H1 (cell line): ENCODE results near the gene DHDH. TPM values are rescaled to one million over a fixed set of nuclear protein-coding genes. Genes with fewer than 3 reads are reported as not detected.
A peak's percentile ranks its signal among the peaks of the same experiment; 100 is the strongest.

Source experiments
- CTCF ChIA-PET: fragments of 300-600 bp; sonication (Branson Sonifier 250); formaldehyde crosslinking; loops from one replicate; lab custom pipeline; 2021; ENCODE audit not compliant: partially characterized antibody; lab: Charles Lee
- POLR2A ChIA-PET: fragments of 300-600 bp; sonication (Branson Sonifier 250); formaldehyde crosslinking; loops from one replicate; lab custom pipeline; 2021; ENCODE audit warnings: inconsistent platforms; ENCODE audit not compliant: partially characterized antibody; lab: Charles Lee
- DNase-seq, 2 experiments: peaks; one replicate each; pipeline versions ENCODE4 v3.0.0 to v3.0.0-alpha.2; 2010 to 2022; ENCODE audit warnings: low spot score in 2 of 2, low read depth in 1 of 2, mixed read lengths in 1 of 2
- FAIRE-seq: peaks from 2 replicates; lab custom pipeline; 2011; peaks lifted over from hg19 to GRCh38; lab: Jason Lieb, UNC
- H2AFZ ChIP-seq: 2 replicates; pipeline ENCODE4 v1.8.1; 2012; ENCODE audit warnings: low read length, inconsistent platforms
- H2AK5ac ChIP-seq: 2 replicates; pipeline ENCODE4 v1.6.1; 2013; ENCODE audit warnings: low read depth, low read length
- H2BK120ac ChIP-seq: replicated peaks from 2 replicates; pipeline ENCODE3; 2013; ENCODE audit warnings: low read depth, low read length, inconsistent platforms
- H2BK12ac ChIP-seq: 2 replicates; pipeline ENCODE4 v1.6.1; 2013; ENCODE audit warnings: low read depth, low read length
- H2BK15ac ChIP-seq: 2 replicates; pipeline ENCODE4 v1.6.1; 2013; ENCODE audit warnings: low read length
- H2BK20ac ChIP-seq: 2 replicates; pipeline ENCODE4 v1.6.1; 2013; ENCODE audit warnings: low read length
- H2BK5ac ChIP-seq: 2 replicates; pipeline ENCODE4 v1.6.1; 2013; ENCODE audit warnings: low read depth, low read length
- H3K14ac ChIP-seq: 2 replicates; pipeline ENCODE4 v1.6.1; 2013; ENCODE audit warnings: inconsistent platforms; ENCODE audit not compliant: insufficient read length
- H3K18ac ChIP-seq: 2 replicates; pipeline ENCODE4 v1.6.1; 2013; ENCODE audit warnings: low read length; ENCODE audit errors: extremely low read depth
- H3K23ac ChIP-seq: 2 replicates; pipeline ENCODE4 v1.6.1; 2013; ENCODE audit warnings: inconsistent platforms; ENCODE audit not compliant: insufficient read length
- H3K23me2 ChIP-seq: 2 replicates; pipeline ENCODE4 v1.6.1; 2013; ENCODE audit warnings: low read depth, low read length
- H3K27ac ChIP-seq: 2 replicates; pipeline ENCODE4 v1.6.1; 2011; ENCODE audit warnings: low read depth, low read length, inconsistent platforms
- H3K27me3 ChIP-seq, 4 experiments: replicated peaks in 1 of 4; 1 replicate in 1 of 4; 2 replicates in 3 of 4; pipeline versions ENCODE4 v1.6.1 to v1.8.1; 2011 to 2013; ENCODE audit warnings: low read length in 3 of 4, mild to moderate bottlenecking in 3 of 4, inconsistent platforms in 2 of 4, mixed read lengths in 2 of 4, moderate library complexity in 1 of 4; ENCODE audit not compliant: control insufficient read depth in 3 of 4, insufficient read depth in 3 of 4; ENCODE audit errors: extremely low read depth in 1 of 4
- H3K36me3 ChIP-seq, 4 experiments: 2 replicates each; pipeline versions ENCODE4 v1.6.1 to v1.8.1; 2011 to 2013; ENCODE audit warnings: mild to moderate bottlenecking in 4 of 4, low read length in 3 of 4, moderate library complexity in 2 of 4, control low read depth in 1 of 4, inconsistent platforms in 1 of 4; ENCODE audit not compliant: insufficient read depth in 4 of 4, control insufficient read depth in 2 of 4
- H3K4ac ChIP-seq: replicated peaks from 2 replicates; pipeline ENCODE3; 2013; ENCODE audit warnings: low read length, low read depth, mixed read lengths, inconsistent platforms; ENCODE audit not compliant: insufficient read length
- H3K4me1 ChIP-seq, 4 experiments: replicated peaks in 1 of 4; 1 replicate in 1 of 4; 2 replicates in 3 of 4; pipeline versions ENCODE4 v1.6.1 to v1.8.1; 2011 to 2013; ENCODE audit warnings: low read length in 3 of 4, inconsistent platforms in 2 of 4, mixed read lengths in 1 of 4; ENCODE audit not compliant: insufficient read depth in 4 of 4, control insufficient read depth in 3 of 4
- H3K4me2 ChIP-seq, 2 experiments: 2 replicates each; pipeline versions ENCODE4 v1.6.1 to v1.8.1; 2011 to 2013; ENCODE audit warnings: low read depth in 2 of 2, low read length in 2 of 2, control low read depth in 1 of 2, inconsistent platforms in 1 of 2, mild to moderate bottlenecking in 1 of 2; ENCODE audit not compliant: insufficient read depth in 1 of 2
- H3K4me3 ChIP-seq, 4 experiments: fragments of 200-600, 300-600 bp in 1 of 4; sonication (generic), shearing (Covaris generic), sonication (Bioruptor Twin) in 1 of 4; 2 replicates each; pipeline versions ENCODE4 v1.5.1 to v1.8.1; 2011 to 2016; ENCODE audit warnings: low read length in 4 of 4, low read depth in 3 of 4, control low read depth in 2 of 4, inconsistent platforms in 2 of 4, mild to moderate bottlenecking in 2 of 4, mixed read lengths in 1 of 4, moderate library complexity in 1 of 4; ENCODE audit not compliant: insufficient read depth in 2 of 4; ENCODE audit errors: extremely low read depth in 1 of 4
- H3K56ac ChIP-seq: replicated peaks from 2 replicates; pipeline ENCODE3; 2013; ENCODE audit warnings: low read depth, mild to moderate bottlenecking, mixed read lengths, low read length, inconsistent platforms; ENCODE audit not compliant: insufficient read length
- H3K79me1 ChIP-seq: 2 replicates; pipeline ENCODE4 v1.6.1; 2013; ENCODE audit warnings: low read depth, low read length, control low read depth
- H3K79me2 ChIP-seq, 2 experiments: 2 replicates each; pipeline versions ENCODE4 v1.6.1 to v1.8.1; 2012 to 2013; ENCODE audit warnings: low read length in 2 of 2, mild to moderate bottlenecking in 2 of 2, inconsistent platforms in 1 of 2; ENCODE audit not compliant: insufficient read depth in 2 of 2, control insufficient read depth in 1 of 2
- H3K9ac ChIP-seq, 4 experiments: replicated peaks in 1 of 4; 1 replicate in 1 of 4; 2 replicates in 3 of 4; pipeline versions ENCODE4 v1.6.1 to v1.8.1; 2011 to 2013; ENCODE audit warnings: low read depth in 3 of 4, low read length in 3 of 4, control low read depth in 2 of 4, mild to moderate bottlenecking in 2 of 4, moderate library complexity in 2 of 4, inconsistent platforms in 1 of 4; ENCODE audit errors: extremely low read depth in 1 of 4
- H3K9me3 ChIP-seq, 2 experiments: 2 replicates each; pipeline versions ENCODE4 v1.6.1 to v1.8.1; 2012 to 2013; ENCODE audit warnings: mild to moderate bottlenecking in 2 of 2, moderate library complexity in 2 of 2, control low read depth in 1 of 2, inconsistent platforms in 1 of 2, low read depth in 1 of 2, low read length in 1 of 2, mixed read lengths in 1 of 2; ENCODE audit not compliant: insufficient read depth in 2 of 2
- H4K20me1 ChIP-seq, 2 experiments: replicated peaks in 1 of 2; 2 replicates each; pipeline versions ENCODE3 to v1.8.1; 2011 to 2013; ENCODE audit warnings: inconsistent platforms in 2 of 2, low read length in 2 of 2, mild to moderate bottlenecking in 1 of 2; ENCODE audit not compliant: insufficient read depth in 2 of 2, control insufficient read depth in 1 of 2
- H4K5ac ChIP-seq: 2 replicates; pipeline ENCODE4 v1.6.1; 2013; ENCODE audit warnings: low read length, low read depth, mixed read lengths, inconsistent platforms; ENCODE audit not compliant: insufficient read length
- H4K8ac ChIP-seq: 2 replicates; pipeline ENCODE4 v1.8.0; 2013; ENCODE audit warnings: mild to moderate bottlenecking, moderate library complexity, low read length, inconsistent platforms; ENCODE audit not compliant: insufficient read depth; ENCODE audit errors: extremely low read depth
- H4K91ac ChIP-seq: replicated peaks from 2 replicates; pipeline ENCODE3; 2013; ENCODE audit warnings: low read length, mixed read lengths, inconsistent platforms; ENCODE audit not compliant: insufficient read length
- BACH1 ChIP-seq: IDR thresholded peaks from 2 replicates; pipeline ENCODE4 v1.6.1; 2012; ENCODE audit warnings: low read length, improper control_type of control experiment
- BCL11A ChIP-seq, 2 experiments: IDR thresholded peaks; one replicate each; pipeline ENCODE4 v1.6.1; 2011; ENCODE audit warnings: low read depth in 2 of 2, low read length in 2 of 2, mild to moderate bottlenecking in 2 of 2
- CBX5 ChIP-seq: fragments of 300-800, 300-1000 bp; sonication (generic); IDR thresholded peaks from 2 replicates; pipeline ENCODE4 v1.7.1; 2016; ENCODE audit warnings: antibody characterized with exemption, low read length, low read depth
- CEBPB ChIP-seq: IDR thresholded peaks from 2 replicates; pipeline ENCODE4 v1.6.1; 2012; ENCODE audit warnings: low read depth, low read length
- EGR1 ChIP-seq: IDR thresholded peaks from 2 replicates; pipeline ENCODE4 v1.6.1; 2011; ENCODE audit warnings: low read depth, low read length, borderline replicate concordance
- KDM1A ChIP-seq: fragments of 200-600, 300-600 bp; sonication (generic); IDR thresholded peaks from 2 replicates; pipeline ENCODE4 v1.7.1; 2016; ENCODE audit warnings: mild to moderate bottlenecking, low read length, borderline replicate concordance
- KDM5A ChIP-seq: fragments of 200-600 bp; IDR thresholded peaks from 2 replicates; pipeline ENCODE4 v1.7.1; 2012; ENCODE audit warnings: mild to moderate bottlenecking, low read length, inconsistent platforms, mixed read lengths
- PHF8 ChIP-seq: fragments of 200-600 bp; sonication (generic); conservative IDR thresholded peaks from 2 replicates; pipeline ENCODE4 v1.7.1; 2012; ENCODE audit warnings: low read depth, mild to moderate bottlenecking, inconsistent platforms, low read length, moderate library complexity
- SUZ12 ChIP-seq: fragments of 200-600 bp; sonication (generic); IDR thresholded peaks from 2 replicates; pipeline ENCODE4 v1.6.1; 2012; ENCODE audit warnings: mild to moderate bottlenecking, inconsistent platforms, low read length, moderate library complexity, mixed read lengths
- WGBS, 2 experiments: shearing (Covaris generic) in 1 of 2; methylation state at CpG; one replicate each; pipeline versions ENCODE4 v1.1.6 to v1.1.7; 2013 to 2015; ENCODE audit warnings: low lambda C conversion rate in 2 of 2, mixed read lengths in 2 of 2, inconsistent platforms in 1 of 2, low coverage in 1 of 2, missing lambda C conversion rate in 1 of 2; ENCODE audit not compliant: insufficient replicate concordance in 2 of 2, insufficient coverage in 1 of 2, insufficient read length in 1 of 2; ENCODE audit errors: extremely low coverage in 1 of 2, missing lambda C conversion rate in 1 of 2; 5-methylcytosine and 5-hydroxymethylcytosine counted together
- polyA plus RNA-seq, 7 experiments: library from polyadenylated mRNA; depleted of rRNA in 3 of 7; stranded (reverse) in 5 of 7; unstranded in 2 of 7; fragments of >200 nt in 5 of 7; fragments of 200-250 nt in 2 of 7; gene quantifications; 1 replicate in 5 of 7; 2 replicates in 1 of 7; 4 replicates in 1 of 7; pipeline versions ENCODE4 v1.2.1 to v1.2.3, GENCODE V29; 2011 to 2013; ENCODE audit warnings: missing spikeins in 2 of 7, mixed read lengths in 2 of 7
- total RNA-seq: library from RNA; stranded (reverse); fragmentation: NEBNext Ultra II Directional; extraction: Animal tissue kit (Norgen Biotek cat#: 25700); gene quantifications from 2 replicates; pipeline ENCODE4 v1.2.1, GENCODE V29; 2021
- TF ChIP-seq, protein P1 (sequence below): IDR thresholded peaks from 2 replicates; pipeline ENCODE4 v1.6.1; 2011; ENCODE audit warnings: low read length, improper control_type of control experiment
- TF ChIP-seq, protein P2 (sequence below): IDR thresholded peaks from 2 replicates; pipeline ENCODE4 v1.6.1; 2012; ENCODE audit warnings: low read length, inconsistent platforms

Gene DHDH
- total and polyA plus RNA-seq, 2 of the 8 experiments (the other 6 are each of a cell fraction or from before 2014, with no cell fraction given), result 2.2 to 2.8 TPM

DNA sequence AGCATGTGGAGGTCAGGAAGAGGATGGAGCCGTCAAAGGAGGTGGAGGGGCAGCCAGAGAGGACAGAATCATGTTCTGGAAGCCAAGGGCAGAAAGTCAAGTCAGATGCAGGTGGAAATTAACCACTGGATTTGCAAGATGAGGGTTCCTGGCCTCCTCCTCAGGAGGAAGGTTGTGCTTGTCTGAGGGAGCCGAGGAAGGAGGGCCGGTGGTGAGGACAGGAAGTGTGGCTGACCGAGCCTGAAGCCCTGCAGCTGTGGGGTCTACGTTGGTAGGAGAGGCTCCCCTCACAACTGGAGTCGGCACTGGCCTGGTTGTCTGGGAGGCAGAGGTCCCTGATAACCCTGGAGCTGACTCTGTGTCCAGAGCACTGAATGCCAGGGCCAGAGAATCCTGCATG is 15.4 kb upstream of the DHDH start:
- H3K4me3 ChIP-seq, result no peak overlapping the region
- H3K9ac ChIP-seq, result no peak overlapping the region
- H3K23ac ChIP-seq, result no peak overlapping the region
- H4K8ac ChIP-seq, result peak overlapping the region; percentile 31; the same call in 1 of the 2 replicates
- H3K27ac ChIP-seq, result no peak overlapping the region
- no peak overlapping the region for H2BK20ac ChIP-seq
- no peaks in the 10 kb centered on the region for H3K27me3 ChIP-seq
- no peak overlapping the region for H2BK5ac ChIP-seq
- peaks cover 0 to 9% of the 10 kb centered on the region in 2 experiments for H4K20me1 ChIP-seq
- 93% methylated on average over 6 of the region's 6 CpGs; no CpG with 5 or more reads in 1 of the 2 experiments for WGBS, 2 experiments
- H4K5ac ChIP-seq, result no peak overlapping the region
- H3K9me3 ChIP-seq, result no peaks in the 10 kb centered on the region
- DNase-seq, result no peak
- peaks cover 7 to 53% (median 24%) of the 10 kb centered on the region in 4 experiments for H3K36me3 ChIP-seq
- H2BK12ac ChIP-seq, result no peak overlapping the region
- H3K23me2 ChIP-seq, result no peaks in the 10 kb centered on the region; the same call in 1 of the 2 replicates
- no peak overlapping the region for H3K18ac ChIP-seq
- H2BK120ac ChIP-seq, result no peak overlapping the region
- H4K91ac ChIP-seq, result no peak overlapping the region
- H3K79me1 ChIP-seq, result no peaks in the 10 kb centered on the region
- CTCF ChIA-PET, result interaction anchor here (1.0 to 2.0 kb wide), 6 partner anchors 13 to 76 kb away, joined by 3 to 7 read pairs (median 3); partner anchors contain the start of genes DHDH, NUCB1 and RUVBL2
- H3K79me2 ChIP-seq, result no peaks in the 10 kb centered on the region
- no peak overlapping the region for H2BK15ac ChIP-seq
- POLR2A ChIA-PET, result interaction anchor here (0.6 to 2.3 kb wide), 5 partner anchors 18 to 266 kb away, joined by 3 to 16 read pairs (median 5); partner anchors contain the start of genes NUCB1 and PPP1R15A
- no peak overlapping the region for H2AK5ac ChIP-seq
- H3K56ac ChIP-seq, result no peak overlapping the region
- no peak for FAIRE-seq
- H3K14ac ChIP-seq, result no peak overlapping the region
- no peak overlapping the region for H2AFZ ChIP-seq
- H3K4ac ChIP-seq, result no peak overlapping the region
- no peak overlapping the region for H3K4me2 ChIP-seq
- no peaks in the 10 kb centered on the region for H3K4me1 ChIP-seq
- TF ChIP-seq KDM5A (no peak), SUZ12 (no peak), BACH1 (no peak), EGR1 (no peak), CBX5 (no peak), CEBPB (no peak), BCL11A (IDR thresholded peaks at IDR 0.05; ENCODE audit: low read depth in 2 of 2, low read length in 2 of 2) (no peak), KDM1A (no peak), PHF8 (no peak)
- TF ChIP-seq, protein P1, sequence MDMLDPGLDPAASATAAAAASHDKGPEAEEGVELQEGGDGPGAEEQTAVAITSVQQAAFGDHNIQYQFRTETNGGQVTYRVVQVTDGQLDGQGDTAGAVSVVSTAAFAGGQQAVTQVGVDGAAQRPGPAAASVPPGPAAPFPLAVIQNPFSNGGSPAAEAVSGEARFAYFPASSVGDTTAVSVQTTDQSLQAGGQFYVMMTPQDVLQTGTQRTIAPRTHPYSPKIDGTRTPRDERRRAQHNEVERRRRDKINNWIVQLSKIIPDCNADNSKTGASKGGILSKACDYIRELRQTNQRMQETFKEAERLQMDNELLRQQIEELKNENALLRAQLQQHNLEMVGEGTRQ, result no peak
- TF ChIP-seq, protein P2, sequence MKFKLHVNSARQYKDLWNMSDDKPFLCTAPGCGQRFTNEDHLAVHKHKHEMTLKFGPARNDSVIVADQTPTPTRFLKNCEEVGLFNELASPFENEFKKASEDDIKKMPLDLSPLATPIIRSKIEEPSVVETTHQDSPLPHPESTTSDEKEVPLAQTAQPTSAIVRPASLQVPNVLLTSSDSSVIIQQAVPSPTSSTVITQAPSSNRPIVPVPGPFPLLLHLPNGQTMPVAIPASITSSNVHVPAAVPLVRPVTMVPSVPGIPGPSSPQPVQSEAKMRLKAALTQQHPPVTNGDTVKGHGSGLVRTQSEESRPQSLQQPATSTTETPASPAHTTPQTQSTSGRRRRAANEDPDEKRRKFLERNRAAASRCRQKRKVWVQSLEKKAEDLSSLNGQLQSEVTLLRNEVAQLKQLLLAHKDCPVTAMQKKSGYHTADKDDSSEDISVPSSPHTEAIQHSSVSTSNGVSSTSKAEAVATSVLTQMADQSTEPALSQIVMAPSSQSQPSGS, result no peak
